Astrocyte (in vitro differentiated cells and primary cell): ENCODE measurements around the gene ALCAM.

Experiments
- EZH2 ChIP-seq: IDR thresholded peaks from 2 replicates; pipeline ENCODE4 v1.6.1; 2012; ENCODE audit warnings: mild to moderate bottlenecking, low read length, inconsistent platforms; ENCODE audit not compliant: insufficient read depth
- TF ChIP-seq, protein P1 (sequence below): IDR thresholded peaks from 2 replicates; pipeline ENCODE4 v1.5.1; 2011; ENCODE audit warnings: low read depth, mild to moderate bottlenecking, inconsistent platforms, low read length, moderate library complexity; ENCODE audit not compliant: insufficient read depth

DNA sequence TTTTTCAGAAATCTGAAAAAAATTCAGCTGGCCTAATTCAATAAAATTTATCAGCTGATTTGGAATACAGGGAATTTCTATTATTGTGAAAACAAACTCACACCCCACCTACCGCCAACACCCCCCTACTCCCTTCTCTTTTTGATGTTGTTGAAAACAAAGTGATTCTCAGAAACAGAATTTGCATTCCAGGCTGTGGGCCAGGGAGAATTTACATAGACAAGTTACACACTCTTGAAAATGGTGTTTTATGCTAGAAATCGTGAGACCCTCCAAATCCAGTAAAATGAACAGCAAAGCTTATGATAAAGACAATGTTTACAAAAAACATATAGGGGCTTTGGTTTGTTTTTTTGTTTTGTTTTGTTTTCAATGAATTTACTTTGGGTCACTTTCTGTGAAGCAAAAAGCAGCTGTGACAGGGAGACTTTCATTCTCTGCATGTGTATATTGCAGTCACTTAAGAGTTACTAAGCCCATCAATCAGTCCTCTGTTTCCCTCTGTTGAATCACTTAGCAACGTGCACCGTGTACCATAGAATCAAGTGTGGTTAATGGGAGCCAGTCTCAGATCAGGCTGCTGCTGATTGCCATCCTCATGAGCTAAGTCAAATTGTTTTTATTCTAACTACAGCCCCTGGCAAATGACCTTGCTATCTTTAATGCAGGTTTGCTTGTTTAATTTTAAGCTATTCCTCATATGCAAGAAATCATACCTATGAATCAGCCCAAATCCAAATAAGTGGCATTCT lies 159.8 kb downstream of the ALCAM start:
- TF ChIP-seq, protein P1, sequence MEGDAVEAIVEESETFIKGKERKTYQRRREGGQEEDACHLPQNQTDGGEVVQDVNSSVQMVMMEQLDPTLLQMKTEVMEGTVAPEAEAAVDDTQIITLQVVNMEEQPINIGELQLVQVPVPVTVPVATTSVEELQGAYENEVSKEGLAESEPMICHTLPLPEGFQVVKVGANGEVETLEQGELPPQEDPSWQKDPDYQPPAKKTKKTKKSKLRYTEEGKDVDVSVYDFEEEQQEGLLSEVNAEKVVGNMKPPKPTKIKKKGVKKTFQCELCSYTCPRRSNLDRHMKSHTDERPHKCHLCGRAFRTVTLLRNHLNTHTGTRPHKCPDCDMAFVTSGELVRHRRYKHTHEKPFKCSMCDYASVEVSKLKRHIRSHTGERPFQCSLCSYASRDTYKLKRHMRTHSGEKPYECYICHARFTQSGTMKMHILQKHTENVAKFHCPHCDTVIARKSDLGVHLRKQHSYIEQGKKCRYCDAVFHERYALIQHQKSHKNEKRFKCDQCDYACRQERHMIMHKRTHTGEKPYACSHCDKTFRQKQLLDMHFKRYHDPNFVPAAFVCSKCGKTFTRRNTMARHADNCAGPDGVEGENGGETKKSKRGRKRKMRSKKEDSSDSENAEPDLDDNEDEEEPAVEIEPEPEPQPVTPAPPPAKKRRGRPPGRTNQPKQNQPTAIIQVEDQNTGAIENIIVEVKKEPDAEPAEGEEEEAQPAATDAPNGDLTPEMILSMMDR: no peak
- TF ChIP-seq EZH2: no peak
